NOMO-1 (cell line): ENCODE data around the gene CNDP1.
A peak's percentile ranks its signal among the peaks of the same experiment; 100 is the strongest.
"Not testable (repeated sequence)": the region's sequence is repeated elsewhere in the genome, so short reads cannot be mapped to it uniquely, and the experiment has no call there.

Experiments used
- DNase-seq, 2 experiments: peaks; one replicate each; lab custom pipeline; 2025; ENCODE audit not compliant: unreplicated experiment in 2 of 2; lab: John Stamatoyannopoulos, UW

The CNDP1 gene

GRCh38 chr18:74520096-74520833 lies 14.0 kb upstream of the CNDP1 start:
- no peak for DNase-seq

- no peak for DNase-seq
Observed at GRCh38 chr18:74521068-74521725, 13.1 kb upstream of the CNDP1 start.

GRCh38 chr18:74522635-74523548 lies 11.4 kb upstream of the CNDP1 start:
- DNase-seq: no peak

DNA sequence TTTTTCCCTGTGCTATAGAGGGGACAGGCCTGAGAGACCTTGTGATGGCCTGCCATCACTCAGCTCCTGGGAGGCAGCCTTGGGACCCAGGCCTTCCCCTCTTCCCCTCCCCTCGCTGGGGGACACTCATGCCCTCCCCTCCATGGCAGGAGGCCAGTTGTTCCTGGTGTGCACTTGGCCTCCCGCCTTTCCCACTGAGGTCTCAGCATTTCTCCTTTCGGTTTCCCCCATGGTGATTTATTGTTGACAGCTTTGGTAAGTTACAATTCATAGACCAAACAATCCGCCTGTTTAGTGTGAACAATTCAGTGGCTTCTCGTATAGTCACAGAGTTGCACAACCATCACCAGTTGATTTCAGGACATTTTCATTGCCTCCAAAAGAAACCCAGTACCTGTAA lies 10.2 kb upstream of the CNDP1 start:
- DNase-seq: peak; percentile 81 to 92

- not testable (repeated sequence) for DNase-seq
Observed at GRCh38 chr18:74524915-74525314, 9.4 kb upstream of the CNDP1 start.

DNA sequence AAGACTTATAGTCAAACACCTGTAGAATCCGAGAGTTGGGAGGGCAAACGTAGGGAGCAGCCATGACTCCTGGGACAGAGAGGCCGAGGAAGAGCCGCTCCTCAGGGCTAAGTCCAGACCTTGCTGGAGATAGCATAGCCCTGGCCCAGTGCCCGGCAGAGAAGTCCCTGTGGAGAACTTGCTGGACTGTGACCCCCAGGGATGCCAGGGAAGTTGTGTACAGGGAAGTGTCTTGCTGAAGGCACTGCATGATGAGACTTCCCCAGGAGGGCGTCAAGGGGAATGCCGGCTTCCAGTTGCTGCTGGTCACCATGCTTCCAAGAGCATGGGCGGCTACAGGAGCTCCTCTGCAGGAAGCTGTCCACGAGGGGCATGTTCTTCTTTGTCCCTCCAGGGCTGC lies 8.6 kb upstream of the CNDP1 start:
- DNase-seq: no peak

GRCh38 chr18:74526488-74526887 lies 7.8 kb upstream of the CNDP1 start:
- DNase-seq: no peak

DNA sequence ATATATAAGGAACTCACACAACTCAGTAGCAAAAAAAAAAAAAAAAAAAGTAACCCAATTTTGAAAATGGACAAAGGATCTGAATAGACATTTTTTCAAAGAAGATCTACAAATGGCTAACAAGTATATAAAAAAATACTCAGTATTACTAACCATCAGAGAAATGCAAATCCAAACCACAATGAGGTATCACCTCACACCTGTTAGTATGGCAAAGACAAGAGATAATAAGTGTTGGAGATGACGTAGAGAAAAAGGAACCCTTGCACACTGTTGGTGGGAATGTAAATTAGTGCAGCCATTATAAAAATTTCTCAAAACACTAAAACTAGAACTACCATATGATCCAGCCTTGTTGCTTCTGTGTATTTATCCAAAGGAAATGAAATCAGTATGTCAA lies 5.8 kb upstream of the CNDP1 start:
- DNase-seq: no peak

GRCh38 chr18:74528913-74529312 lies 5.4 kb upstream of the CNDP1 start:
- DNase-seq: no peak

GRCh38 chr18:74529378-74529777 lies 4.9 kb upstream of the CNDP1 start:
- DNase-seq: no peak

DNA sequence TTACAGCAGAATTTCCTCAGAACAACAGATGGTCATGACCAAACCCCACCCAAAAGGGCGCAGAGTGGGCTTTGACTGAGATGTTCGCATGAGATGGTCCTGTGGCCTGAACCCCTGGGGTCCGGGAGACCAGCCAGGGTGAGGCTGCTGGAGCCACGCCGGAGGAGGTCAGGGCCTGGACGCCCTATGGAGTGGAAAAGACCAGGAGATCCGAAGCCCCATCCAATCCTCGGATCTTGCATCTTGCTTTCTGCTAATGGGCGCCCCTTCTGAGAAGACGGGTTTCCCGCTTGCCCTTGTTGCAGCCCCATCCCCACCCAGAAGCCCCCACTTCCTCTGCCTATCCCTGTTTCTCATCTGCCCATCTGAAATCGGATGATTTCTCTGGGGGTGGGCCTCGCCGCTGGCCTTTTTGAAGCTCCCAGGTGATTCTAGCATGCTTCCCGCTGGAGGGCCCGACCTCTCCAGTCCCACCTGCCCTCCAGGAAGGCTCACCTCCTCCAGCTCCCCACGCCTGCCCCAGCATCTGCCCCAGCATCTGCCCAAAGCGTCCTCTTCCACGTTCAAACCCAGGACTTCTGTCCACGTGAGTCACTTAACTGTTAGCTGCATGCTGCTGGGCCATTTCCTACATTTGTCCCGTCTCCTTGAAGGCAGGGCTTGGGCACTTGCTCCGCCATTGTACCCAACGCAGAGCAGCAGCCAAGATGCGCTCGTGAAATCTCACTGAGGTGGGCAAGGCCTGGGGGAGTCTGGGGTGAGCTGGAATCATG lies 4.3 kb upstream of the CNDP1 start:
- no peak for DNase-seq

DNA sequence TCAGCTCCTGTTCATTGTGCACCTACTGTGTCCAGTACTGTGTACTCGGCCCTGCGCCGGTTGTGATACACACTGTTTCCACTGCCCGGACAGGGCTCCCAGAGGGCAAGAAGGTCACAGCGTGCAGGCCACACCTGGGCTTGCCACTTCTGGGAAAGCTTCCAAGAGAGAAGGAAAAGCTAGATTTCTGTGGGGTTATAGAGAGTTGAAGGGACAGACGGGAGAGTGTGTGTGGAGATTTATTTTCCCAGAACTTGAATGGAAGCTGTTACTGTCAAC lies 3.8 kb upstream of the CNDP1 start:
- no peak for DNase-seq

DNA sequence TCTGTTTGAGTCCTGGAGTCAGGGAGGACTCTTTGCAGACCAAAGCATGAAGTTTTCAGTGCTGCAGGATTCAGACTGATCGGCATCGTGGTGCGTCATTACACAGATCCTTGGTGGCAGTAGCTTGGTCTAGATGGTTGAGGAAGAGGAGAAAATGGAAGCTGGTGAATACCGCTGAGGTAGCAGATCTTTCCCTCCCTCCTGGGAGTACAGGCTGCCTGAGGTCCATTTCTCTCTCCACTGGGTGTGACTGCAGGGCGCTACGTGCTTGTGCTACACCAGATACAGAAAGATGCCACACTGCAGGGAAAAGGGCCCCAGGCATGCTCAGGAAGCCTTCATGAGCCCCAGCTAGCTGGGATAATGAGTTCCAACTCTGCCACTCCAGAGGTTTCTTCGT lies 3.3 kb upstream of the CNDP1 start:
- DNase-seq: no peak

DNA sequence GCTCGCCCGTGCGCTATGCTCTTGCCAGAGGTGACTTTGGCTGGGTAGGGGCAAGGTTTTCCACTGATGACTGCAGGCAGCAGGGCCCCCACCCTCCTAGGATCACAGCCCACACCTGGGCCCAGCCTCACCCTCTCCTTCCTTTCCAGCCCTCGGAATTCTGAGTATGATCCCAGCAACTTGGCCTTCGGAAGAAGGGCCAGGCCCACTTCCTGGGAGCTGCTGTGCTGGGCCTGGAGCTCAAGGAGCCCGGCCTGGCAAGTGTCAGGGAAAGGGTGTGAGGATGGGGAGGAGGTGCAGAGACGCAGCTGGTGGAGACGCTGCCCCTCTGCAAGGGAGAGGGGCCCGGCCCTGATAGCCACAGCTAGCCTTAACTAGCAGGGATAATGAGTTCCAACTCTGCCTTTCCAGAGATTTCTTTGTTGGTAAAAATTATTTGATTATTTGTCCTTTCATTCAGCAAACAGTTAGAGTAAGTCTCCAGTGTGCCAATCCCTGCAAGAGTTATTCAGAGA lies 1.7 kb upstream of the CNDP1 start:
- DNase-seq: no peak

- no peak for DNase-seq
Observed at GRCh38 chr18:74533666-74534065, 634 bp upstream of the CNDP1 start.

DNA sequence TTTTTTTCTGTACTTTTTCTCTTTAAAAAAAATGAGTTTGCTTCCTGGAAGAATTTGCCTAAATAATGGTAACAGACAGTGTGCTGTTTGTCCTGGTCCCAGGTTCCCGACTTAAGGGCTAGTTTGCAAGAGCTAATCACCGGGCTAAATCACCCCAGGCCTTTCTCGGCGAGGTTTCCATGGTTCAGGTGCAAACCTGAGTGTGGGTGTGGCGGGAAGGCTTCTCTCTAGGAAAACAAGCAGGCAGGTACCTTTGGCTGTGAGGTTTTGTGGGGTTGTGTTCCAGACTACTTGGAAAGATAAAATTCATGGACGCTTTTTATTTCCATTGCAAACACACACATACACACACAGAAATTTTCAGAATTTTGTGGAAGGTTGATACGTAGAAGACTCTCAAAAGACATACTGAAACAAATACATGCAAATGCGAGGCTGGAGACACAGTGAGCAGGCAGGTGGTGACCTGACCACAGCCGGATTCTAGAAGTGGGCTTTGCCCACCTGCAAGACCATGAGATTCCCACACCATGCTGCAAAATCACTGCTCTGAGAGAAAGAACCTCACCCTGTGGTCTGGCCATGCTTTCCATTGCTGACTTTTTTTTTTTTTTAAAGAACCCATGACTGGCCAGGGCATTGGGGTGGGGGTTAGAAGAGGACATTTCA lies 815 bp downstream of the CNDP1 start:
- DNase-seq: no peak

DNA sequence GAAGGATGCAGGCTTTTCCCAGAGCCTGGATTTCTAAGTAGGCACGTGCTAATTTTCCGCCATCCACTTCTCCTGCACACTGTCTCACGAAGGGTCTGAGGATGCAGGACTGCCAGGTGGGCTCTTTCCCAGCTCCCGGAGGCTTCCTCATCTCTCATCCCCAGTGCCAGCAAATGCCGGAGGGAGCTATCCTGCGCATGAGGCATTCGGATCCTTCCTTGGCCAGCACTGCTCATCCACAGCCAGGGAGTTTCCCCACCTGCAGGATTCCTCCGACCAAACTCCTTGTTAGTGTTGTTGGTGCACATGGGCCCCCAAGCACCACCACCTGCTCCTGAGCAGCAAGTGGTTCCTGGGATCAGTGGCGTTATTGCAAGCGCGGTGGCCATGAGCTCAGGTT lies 5.0 kb downstream of the CNDP1 start:
- DNase-seq: no peak

GRCh38 chr18:74540652-74541421 lies 6.5 kb downstream of the CNDP1 start:
- no peak for DNase-seq

- no peak for DNase-seq
Observed at GRCh38 chr18:74541703-74542555, 7.6 kb downstream of the CNDP1 start.
